Coronary artery (tissue), 2 donors: ENCODE data around the gene COX8A.
A peak's percentile ranks its signal among the peaks of the same experiment; 100 is the strongest.

Experiments
- DNase-seq: peaks from one replicate; pipeline ENCODE4 v3.0.0-alpha.2; 2017; ENCODE audit warnings: low spot score
- H3K27ac ChIP-seq, 2 donors: fragments of 200-600 bp; sonication (generic); one replicate each; pipeline ENCODE4 v1.5.1; 2016 to 2019
- H3K4me3 ChIP-seq: fragments of 200-600 bp; sonication (generic); 2 replicates; pipeline ENCODE4 v1.5.1; 2016; ENCODE audit warnings: mild to moderate bottlenecking, moderate library complexity
- TF ChIP-seq, protein P1 (sequence below): fragments of 200-600 bp; sonication (generic); IDR thresholded peaks from one replicate; pipeline ENCODE4 v1.5.1; 2019; ENCODE audit warnings: antibody characterized with exemption

Gene COX8A

GRCh38 chr11:64020976-64021756, 46.7 kb downstream of the COX8A start:
- no peak overlapping the region for H3K4me3 ChIP-seq
- TF ChIP-seq, protein P1, sequence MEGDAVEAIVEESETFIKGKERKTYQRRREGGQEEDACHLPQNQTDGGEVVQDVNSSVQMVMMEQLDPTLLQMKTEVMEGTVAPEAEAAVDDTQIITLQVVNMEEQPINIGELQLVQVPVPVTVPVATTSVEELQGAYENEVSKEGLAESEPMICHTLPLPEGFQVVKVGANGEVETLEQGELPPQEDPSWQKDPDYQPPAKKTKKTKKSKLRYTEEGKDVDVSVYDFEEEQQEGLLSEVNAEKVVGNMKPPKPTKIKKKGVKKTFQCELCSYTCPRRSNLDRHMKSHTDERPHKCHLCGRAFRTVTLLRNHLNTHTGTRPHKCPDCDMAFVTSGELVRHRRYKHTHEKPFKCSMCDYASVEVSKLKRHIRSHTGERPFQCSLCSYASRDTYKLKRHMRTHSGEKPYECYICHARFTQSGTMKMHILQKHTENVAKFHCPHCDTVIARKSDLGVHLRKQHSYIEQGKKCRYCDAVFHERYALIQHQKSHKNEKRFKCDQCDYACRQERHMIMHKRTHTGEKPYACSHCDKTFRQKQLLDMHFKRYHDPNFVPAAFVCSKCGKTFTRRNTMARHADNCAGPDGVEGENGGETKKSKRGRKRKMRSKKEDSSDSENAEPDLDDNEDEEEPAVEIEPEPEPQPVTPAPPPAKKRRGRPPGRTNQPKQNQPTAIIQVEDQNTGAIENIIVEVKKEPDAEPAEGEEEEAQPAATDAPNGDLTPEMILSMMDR, result no peak
- H3K27ac ChIP-seq, result no peak overlapping the region
- DNase-seq, result no peak

DNA sequence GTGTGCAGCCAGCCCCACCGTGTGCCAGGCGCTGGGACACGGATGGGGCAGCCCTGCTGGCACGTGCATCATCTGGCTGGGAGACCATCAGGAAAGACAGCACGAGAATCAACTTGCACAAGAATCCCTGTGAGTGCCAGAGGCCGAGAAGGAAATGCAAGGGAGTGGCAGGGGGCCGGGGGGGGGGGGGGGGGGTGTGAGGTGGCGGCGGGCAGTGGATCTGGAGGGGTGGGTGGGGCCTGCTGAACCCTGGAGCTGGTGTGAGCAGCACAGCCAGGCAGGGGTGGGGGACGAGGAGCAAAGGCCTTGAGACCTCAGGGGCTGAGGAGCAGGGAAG, 47.3 kb downstream of the COX8A start:
- Histone ChIP-seq H3K27ac (no peak overlapping the region), H3K4me3 (no peak overlapping the region)
- DNase-seq, result no peak
- TF ChIP-seq, protein P1, result no peak

GRCh38 chr11:64022125-64022784, 47.8 kb downstream of the COX8A start:
- TF ChIP-seq, protein P1, result no peak
- Histone ChIP-seq H3K4me3 (no peak overlapping the region), H3K27ac (no peak overlapping the region)
- no peak for DNase-seq

- DNase-seq, result no peak
- TF ChIP-seq, protein P1, result no peak
- Histone ChIP-seq H3K27ac (peak overlapping the region in 1 of 2 donors; percentile 7), H3K4me3 (no peak overlapping the region)
Measured at GRCh38 chr11:64023712-64024710, 49.6 kb downstream of the COX8A start.

- TF ChIP-seq, protein P1, result no peak
- no peak for DNase-seq
- H3K4me3 ChIP-seq, result no peak overlapping the region
- H3K27ac ChIP-seq, result no peak overlapping the region
Measured at GRCh38 chr11:64025205-64025604, 50.8 kb downstream of the COX8A start.
